Right renal cortex interstitium (tissue), 3 donors: ENCODE measurements around the gene MBP. TPM values are rescaled to one million over a fixed set of nuclear protein-coding genes. Genes with fewer than 3 reads are reported as not detected.

ENCODE experiments used
- DNase-seq, 3 donors: peaks; one replicate each; pipeline ENCODE4 v3.0.0-alpha.2; 2013; ENCODE audit warnings: low read depth in 3 of 3, low spot score in 2 of 3
- polyA plus RNA-seq, 3 donors: library from polyadenylated mRNA; unstranded; fragments of 120-200 nt; gene quantifications; one replicate each; pipeline ENCODE4 v1.2.1, GENCODE V29; 2013; ENCODE audit not compliant: insufficient read length in 3 of 3

MBP gene
- 10 to 100 TPM; 17.5 to 20.9 (median 17.7) TPM for polyA plus RNA-seq

DNA sequence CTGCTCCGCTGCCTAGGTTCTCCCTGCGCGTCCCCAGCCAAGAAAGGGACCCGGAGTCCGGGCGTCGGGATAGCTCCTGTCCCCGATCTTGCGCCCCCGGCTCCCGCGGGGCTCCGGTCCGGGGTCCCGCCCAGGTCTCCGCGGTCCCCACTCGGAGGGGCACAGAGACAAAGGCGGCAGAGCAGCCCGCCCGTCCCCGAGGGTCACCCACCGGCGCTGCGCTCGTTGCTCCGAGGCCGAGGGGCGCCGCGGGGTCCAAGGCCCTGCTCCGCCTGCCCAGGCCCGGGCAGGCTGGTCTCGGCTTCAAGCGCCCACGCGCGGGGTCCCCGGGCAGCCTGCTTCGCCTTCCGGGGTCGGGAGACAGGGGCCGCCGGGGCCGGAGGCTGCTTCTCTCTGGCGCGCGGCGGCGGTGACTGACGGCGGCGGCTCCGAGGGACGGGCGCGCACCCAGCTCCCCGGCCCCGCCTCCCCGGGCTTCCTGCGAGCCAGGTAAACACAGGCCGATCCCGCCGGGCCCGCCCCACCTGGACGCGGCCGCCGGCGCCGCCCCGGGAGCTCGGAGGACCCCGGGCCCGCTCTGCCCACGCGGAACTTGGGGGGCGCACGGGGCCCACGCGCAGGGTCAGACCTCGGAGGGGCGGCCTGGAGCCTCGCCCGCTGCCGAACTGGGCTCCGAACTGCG lies at the start of gene MBP:
MBP (minus strand) TSS at position 415 of the 682 bp plus-strand sequence. CDS start 27,522 bp downstream, outside the sequence.
- DNase-seq: no peak

GRCh38 chr18:77181950-77182707 lies 49.5 kb upstream of the MBP start:
- DNase-seq: no peak

DNA sequence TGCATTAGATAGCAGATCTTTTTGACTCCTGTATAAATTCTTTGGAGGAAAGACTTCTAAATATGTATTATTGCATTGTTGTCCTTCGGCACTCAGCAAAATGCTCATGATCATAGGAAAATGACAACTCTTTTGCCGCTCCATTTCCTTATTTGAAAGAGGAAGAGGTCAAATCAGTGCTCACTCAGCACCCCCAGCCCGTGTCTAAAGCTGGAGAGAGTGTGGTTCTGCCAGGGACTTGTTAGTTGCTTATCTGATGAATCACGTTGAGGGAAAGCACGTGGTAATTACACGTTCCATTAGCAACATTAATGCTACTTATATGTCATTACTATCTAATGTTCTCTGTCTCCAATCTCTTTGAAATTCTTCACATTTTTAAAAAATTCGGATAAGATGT lies 46.0 kb upstream of the MBP start:
- no peak for DNase-seq

DNA sequence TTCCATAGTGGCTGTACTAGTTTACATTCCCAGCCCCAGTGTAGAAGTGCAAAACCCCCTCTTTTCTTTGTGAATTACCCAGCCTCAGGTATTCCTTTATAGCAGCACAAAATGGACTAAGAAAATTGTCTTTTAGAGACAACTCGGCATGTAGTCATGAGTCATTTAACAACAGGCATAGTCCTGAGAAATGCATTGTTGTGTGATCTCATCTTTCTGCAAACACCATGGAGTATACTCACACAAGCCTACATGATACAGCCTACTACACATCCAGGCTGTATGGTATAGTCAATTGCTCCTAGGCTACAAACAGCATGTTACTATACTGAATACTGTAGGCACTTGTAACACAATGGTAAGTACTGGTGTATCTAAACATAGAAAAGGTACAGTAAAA lies 44.4 kb upstream of the MBP start:
- no peak for DNase-seq

DNA sequence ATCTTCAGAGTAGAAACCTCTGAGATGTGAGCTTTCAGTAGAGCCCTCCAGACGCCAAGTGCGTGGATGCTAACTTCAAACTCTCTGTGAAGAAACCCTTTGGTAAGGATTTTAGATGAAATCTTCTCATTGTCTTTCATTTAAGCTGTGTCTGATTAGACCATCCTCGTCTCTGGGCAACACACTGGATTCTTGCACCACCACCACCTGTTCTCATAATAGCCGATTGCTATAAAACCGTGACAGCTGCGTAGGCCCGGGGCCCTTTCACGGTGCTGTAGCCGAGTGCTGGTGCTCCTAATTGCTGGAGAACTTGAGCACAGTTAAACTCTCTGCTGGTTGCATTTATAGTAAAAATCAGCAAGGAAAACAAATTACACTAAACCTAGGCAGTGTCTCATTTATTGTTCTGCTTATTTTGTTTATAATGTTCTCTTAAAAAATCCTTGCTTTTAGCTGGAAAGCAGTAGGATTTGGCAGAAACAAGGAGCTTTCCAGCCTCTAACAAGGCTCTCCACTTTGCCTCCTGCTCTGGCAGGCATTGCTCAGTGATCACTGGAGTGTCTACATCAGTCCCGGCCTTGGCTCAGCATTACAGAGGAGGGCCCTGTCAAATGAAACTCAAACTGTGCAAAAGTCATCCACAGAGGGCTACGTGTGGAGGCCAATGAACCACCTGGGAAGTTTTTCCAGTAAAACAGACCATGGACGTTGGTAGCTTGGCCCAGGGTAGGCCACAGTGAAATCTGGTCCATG lies 40.9 kb upstream of the MBP start:
- DNase-seq: no peak

- no peak for DNase-seq
These were observed 38.4 kb upstream of the MBP start for GRCh38 chr18:77170890-77171410.

- no peak for DNase-seq
These were observed 36.3 kb upstream of the MBP start for GRCh38 chr18:77168811-77169311.

GRCh38 chr18:77167251-77167650 lies 34.7 kb upstream of the MBP start:
- DNase-seq: no peak

DNA sequence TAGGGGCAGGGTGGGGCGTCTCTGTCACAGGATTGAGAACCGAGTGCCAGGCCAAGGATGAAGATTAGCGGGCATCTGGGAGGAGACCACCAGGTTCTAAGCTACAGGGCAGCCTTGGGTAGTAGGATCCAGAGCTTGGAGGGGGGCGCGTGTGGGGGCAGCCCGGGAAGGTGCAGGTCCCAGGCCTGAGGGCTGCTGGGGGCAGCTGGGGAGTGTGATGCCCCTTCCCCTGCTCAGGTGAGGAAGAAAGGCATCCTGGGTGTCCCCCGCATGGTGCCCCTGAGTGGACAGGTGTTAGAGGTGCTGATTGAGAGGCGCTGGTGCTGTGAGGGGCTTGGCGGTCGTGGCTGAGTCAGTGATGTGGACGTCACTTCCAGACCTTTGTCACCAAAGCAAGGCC lies 33.9 kb upstream of the MBP start:
- no peak for DNase-seq

- DNase-seq: no peak
These were observed 33.1 kb upstream of the MBP start for GRCh38 chr18:77165503-77166188.

- no peak for DNase-seq
These were observed 32.3 kb upstream of the MBP start for GRCh38 chr18:77164763-77165485.

- no peak for DNase-seq
These were observed 31.4 kb upstream of the MBP start for GRCh38 chr18:77164026-77164425.

DNA sequence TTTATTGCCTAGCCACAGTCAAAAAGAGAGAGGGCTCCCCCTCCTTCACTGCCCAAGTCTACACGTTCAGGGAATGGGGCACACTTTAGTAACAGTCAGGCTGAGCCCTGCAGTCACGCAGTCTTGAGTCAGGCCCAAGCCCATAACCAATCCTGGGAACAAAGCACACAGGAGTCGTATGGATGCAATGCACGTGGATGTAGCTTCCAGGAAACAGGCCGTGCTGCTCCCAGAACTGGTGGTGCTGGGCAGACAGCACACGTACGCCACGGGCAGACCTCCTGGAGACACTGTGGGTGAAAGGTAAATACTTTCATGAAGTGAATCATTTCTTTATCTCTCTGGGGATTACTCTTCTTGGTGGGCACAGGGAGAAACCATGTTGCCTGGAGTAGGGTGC lies 30.0 kb upstream of the MBP start:
- DNase-seq: no peak

- DNase-seq: no peak
These were observed 29.4 kb upstream of the MBP start for GRCh38 chr18:77161961-77162360.

- DNase-seq: no peak
These were observed 28.8 kb upstream of the MBP start for GRCh38 chr18:77161383-77161782.

DNA sequence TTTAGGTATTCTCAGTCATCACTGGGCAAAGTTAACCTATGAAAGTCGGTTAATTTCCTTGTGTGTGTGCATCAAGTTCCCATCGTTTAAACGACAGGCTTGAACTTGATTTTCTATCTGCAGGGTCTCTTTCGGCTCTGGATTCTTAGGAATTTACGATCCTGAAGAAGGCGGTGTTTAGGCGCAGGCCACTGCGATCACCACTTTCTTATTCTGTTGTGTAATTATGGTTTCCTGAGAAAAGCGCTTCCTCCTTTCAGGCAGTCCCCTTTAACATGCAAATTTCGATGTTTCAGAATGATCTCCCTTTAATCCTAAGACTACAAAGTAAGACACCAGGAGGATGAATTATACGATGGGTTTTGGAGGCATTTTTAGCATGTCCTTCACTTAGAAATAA lies 27.9 kb upstream of the MBP start:
- no peak for DNase-seq

GRCh38 chr18:77157312-77157711 lies 24.7 kb upstream of the MBP start:
- no peak for DNase-seq

DNA sequence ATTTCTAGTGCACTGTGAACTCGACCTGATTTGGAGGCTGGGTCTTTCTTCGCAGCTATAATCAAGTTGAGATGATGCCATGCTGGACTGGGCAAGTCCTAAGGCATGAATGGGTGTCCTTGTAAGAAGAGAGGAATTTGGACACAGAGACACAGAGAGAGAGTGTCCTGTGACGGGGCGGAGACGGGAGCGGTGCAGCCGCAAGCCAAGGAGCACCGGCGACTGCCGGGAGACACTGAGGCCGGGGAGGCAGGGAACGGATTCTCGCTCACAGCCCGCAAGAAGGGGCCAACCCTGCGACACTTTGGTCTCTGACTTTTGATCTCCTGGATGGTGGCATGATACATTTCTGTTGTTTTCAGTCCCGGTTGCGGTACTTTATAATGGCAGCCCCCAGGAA lies 22.4 kb upstream of the MBP start:
- no peak for DNase-seq

GRCh38 chr18:77153404-77153803 lies 20.8 kb upstream of the MBP start:
- no peak for DNase-seq
